Neuron (in vitro differentiated cells): ENCODE results near the gene NEURL3.
A peak's percentile ranks its signal among the peaks of the same experiment; 100 is the strongest.

Source experiments
- H2AFZ ChIP-seq: one replicate; pipeline ENCODE4 v1.6.1; 2013; ENCODE audit warnings: low read depth, mild to moderate bottlenecking, inconsistent platforms, low read length, moderate library complexity
- H3K27me3 ChIP-seq: one replicate; pipeline ENCODE4 v1.6.1; 2013; ENCODE audit warnings: low read length; ENCODE audit not compliant: insufficient read depth
- H3K36me3 ChIP-seq: one replicate; pipeline ENCODE4 v1.6.1; 2013; ENCODE audit warnings: low read length; ENCODE audit not compliant: insufficient read depth
- H3K4me1 ChIP-seq: one replicate; pipeline ENCODE4 v1.6.1; 2013; ENCODE audit warnings: low read length; ENCODE audit not compliant: insufficient read depth
- H3K4me3 ChIP-seq: 2 replicates; pipeline ENCODE4 v1.5.1; 2013; ENCODE audit warnings: mild to moderate bottlenecking, low read length, moderate library complexity
- H3K9me3 ChIP-seq: one replicate; pipeline ENCODE4 v1.6.1; 2013; ENCODE audit warnings: low read length

NEURL3 gene

DNA sequence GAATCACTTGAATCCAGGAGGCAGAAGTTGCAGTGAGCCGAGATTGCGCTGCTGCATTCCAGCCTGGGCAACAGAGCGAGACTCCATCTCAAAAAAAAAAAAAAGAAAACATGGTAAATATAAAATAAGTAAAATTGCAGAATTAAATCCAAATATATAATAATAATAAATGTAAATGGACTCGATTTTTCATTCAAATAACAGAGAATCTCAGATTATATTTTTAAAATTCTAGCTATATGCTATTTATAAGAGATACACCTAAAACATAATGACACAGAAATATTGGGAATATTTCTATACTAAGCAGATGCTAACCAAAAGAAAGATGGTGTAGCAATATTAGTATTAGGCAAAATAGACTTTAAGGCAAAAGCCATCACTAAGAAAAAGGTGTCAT lies 15.1 kb upstream of the NEURL3 start:
- H3K36me3 ChIP-seq, result no peaks in the 10 kb centered on the region

DNA sequence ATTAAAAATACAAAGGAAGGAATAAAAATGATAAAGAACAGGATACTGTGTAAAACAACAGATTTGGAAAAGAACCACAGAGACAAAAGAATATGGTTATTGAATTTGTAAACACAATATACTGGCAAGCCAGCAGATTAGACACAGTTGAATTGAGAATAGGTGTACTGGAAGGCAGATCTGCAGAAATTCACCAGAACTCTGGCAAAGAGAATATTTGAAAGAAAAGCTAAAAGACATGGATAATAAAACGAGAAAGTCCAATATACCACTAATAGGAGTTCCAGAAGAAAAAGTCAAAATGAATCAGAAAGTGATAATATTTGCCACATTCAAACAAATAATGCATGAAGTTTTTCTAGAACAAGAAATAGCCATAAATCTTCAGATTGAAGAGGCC lies 11.9 kb upstream of the NEURL3 start:
- Histone ChIP-seq H3K4me1 (no peaks in the 10 kb centered on the region), H3K4me3 (no peak overlapping the region), H2AFZ (no peak overlapping the region), H3K9me3 (peaks cover 2% of the 10 kb centered on the region), H3K36me3 (no peaks in the 10 kb centered on the region), H3K27me3 (no peaks in the 10 kb centered on the region)

More for the DNA sequence above, 15.1 kb upstream of the NEURL3 start:
- H3K9me3 ChIP-seq, result peaks cover 2% of the 10 kb centered on the region
- H3K27me3 ChIP-seq, result peaks cover 5% of the 10 kb centered on the region
- H2AFZ ChIP-seq, result no peak overlapping the region
- no peaks in the 10 kb centered on the region for H3K4me1 ChIP-seq
- H3K4me3 ChIP-seq, result no peak overlapping the region

DNA sequence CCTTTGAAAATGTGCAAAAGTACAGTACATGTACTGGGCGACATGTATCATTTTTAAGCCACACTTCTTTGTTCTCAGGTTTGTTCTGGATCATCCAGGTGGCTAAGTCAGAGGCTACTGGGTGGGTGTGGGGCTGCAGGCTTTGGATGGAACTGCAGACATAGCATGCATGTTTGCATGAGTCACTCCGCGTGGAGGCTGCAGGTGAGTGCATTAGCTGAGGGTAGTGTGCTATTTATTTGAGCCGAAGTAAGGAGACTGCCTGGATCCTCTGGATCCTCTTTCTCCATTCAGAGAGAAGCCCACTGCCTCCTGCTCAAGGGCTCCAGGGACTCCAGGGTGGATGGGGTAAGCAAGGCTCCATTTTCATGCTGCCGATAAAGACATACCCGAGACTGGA lies 9.4 kb upstream of the NEURL3 start:
- H3K36me3 ChIP-seq, result no peaks in the 10 kb centered on the region
- H3K9me3 ChIP-seq, result peaks cover 2% of the 10 kb centered on the region
- H3K4me3 ChIP-seq, result no peak overlapping the region
- no peaks in the 10 kb centered on the region for H3K27me3 ChIP-seq
- no peaks in the 10 kb centered on the region for H3K4me1 ChIP-seq
- no peak overlapping the region for H2AFZ ChIP-seq

DNA sequence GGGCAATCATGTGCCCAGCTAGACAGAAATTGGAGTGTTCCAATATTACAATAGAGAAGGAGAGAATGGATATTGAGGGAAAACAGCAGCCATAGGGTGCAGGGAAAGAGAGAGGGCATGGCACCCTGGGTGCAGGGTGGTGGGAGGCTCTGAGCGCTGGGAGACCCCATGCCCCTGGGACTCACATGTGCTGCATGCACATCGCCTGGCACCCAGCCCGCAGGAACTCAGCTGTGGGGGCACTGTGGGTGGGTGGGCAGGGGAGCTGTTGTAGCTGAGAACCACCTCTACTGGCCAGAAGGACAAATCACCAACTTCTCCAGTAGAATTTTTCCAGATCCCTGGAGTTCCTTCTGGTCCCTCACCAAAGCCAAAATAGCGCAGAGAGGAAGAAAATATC lies 7.2 kb upstream of the NEURL3 start:
- H3K9me3 ChIP-seq, result peaks cover 2% of the 10 kb centered on the region
- no peaks in the 10 kb centered on the region for H3K27me3 ChIP-seq
- no peaks in the 10 kb centered on the region for H3K36me3 ChIP-seq
- H3K4me1 ChIP-seq, result peaks cover 2% of the 10 kb centered on the region
- H3K4me3 ChIP-seq, result no peak overlapping the region
- H2AFZ ChIP-seq, result no peak overlapping the region

DNA sequence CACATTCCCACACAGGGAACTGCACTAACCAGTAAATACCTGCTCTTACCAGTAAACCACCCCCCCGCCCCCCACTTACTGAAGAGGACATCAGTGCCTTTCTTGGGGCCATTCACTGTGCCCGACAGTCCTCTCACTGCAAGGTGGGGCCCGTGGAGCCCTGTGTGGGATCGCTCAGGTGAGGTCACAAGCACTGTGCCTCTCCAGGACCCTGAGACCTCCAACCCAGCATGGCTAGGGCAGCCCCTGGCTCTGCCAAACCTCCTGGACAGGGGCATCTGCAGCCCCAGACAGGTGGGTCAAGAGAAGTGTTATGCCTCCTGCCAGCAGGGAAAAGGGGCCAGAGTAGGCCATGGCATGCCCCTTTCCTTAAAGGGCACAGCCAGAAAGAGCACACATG lies 6.7 kb upstream of the NEURL3 start:
- Histone ChIP-seq H3K4me1 (peaks cover 2% of the 10 kb centered on the region), H3K27me3 (no peaks in the 10 kb centered on the region), H3K36me3 (no peaks in the 10 kb centered on the region), H2AFZ (no peak overlapping the region), H3K9me3 (peaks cover 2% of the 10 kb centered on the region), H3K4me3 (no peak overlapping the region)

DNA sequence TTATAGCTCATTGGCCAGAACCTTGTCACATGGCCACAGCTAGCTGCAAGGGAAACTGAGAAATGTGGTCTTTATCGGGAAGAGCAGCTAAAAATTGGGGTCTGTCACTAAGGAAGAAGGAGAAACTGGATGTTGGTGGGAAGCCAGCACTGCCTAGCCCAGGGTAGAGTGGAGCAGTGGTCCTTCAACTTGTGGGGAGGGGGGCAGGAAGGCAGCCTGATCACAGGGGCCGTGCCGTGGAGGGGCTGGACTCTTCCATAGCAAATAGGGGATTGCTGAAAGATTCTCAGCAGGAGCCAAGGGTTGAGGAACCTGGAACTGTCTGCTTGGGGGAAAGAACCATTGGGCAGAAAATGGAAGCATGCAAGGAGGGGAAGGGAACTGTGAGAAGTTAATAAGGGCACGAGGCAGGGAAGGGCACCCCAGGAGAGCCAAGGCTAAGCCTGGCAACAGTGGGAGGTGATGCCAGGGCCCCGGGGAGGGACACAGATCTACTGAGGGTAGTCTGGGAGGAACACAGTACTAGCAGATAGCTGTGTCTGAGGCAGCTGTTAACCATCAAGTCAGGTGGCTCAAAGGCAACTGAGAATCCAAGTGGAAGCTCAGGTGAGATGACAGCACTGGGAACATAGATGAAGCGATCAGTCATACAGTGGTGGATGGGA lies 5.9 kb upstream of the NEURL3 start:
- peaks cover 2% of the 10 kb centered on the region for H3K9me3 ChIP-seq
- no peaks in the 10 kb centered on the region for H3K27me3 ChIP-seq
- no peaks in the 10 kb centered on the region for H3K36me3 ChIP-seq
- H3K4me1 ChIP-seq, result peaks cover 2% of the 10 kb centered on the region
- H3K4me3 ChIP-seq, result no peak overlapping the region
- no peak overlapping the region for H2AFZ ChIP-seq

DNA sequence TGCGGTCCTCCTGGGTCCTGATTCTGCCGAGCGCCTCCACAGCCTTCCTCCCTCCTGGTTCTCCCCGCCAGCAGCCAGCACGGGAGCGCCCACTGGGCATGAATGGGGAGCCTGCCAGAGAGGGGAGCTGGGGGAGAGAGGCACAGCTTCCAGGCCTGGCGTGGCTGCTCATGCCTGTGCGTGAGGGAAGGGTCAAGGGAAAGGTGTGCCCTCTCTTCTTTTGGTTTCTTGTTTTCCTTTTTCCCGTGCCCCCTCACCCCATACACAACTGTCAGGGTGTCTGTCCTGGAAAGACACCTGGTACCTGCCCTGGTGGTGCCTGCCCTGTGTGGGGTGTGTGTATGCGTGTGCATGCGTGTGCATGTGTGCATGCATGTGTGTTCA lies 4.7 kb upstream of the NEURL3 start:
- Histone ChIP-seq H3K4me3 (no peak overlapping the region), H2AFZ (peak overlapping the region; percentile 16), H3K27me3 (no peaks in the 10 kb centered on the region), H3K36me3 (no peaks in the 10 kb centered on the region), H3K4me1 (peaks cover 2% of the 10 kb centered on the region), H3K9me3 (no peaks in the 10 kb centered on the region)

DNA sequence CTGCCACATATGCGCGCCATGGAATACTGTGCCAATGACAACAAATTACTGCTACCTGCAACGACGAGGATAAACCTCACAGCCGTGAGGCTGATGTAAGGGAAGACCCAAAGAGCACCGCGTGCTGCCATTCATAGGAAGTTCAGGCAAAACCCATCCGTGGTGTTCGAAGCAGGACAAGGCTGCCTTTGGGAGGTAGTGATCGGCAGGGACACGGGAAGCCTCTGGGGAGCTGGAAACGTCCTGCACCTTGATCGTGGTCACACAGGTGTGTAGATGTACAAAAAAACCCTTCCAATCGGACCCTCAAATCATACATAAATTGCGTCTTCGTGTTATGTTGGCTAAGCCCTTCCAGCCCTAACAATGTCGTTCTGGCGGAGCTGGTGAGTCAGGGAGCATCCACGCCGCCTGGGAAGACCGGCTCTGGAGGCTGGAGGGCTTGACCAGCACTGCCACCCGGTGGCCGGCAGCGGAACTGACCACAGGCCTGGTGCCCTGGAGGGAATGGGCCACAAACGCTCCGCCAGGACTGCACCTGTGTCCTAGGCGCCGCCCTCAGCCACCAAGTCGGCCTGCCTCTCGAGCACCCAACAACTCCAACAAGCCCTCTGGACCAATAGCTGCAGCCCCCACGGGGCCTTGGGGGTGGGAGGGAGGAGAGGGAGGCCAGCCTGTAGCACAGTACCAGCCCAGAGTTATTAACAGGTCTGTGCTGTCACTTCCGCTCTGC lies 4.1 kb upstream of the NEURL3 start:
- peaks cover 2% of the 10 kb centered on the region for H3K4me1 ChIP-seq
- H3K27me3 ChIP-seq, result no peaks in the 10 kb centered on the region
- H3K9me3 ChIP-seq, result no peaks in the 10 kb centered on the region
- H2AFZ ChIP-seq, result peak overlapping the region; percentile 16
- no peak overlapping the region for H3K4me3 ChIP-seq
- H3K36me3 ChIP-seq, result no peaks in the 10 kb centered on the region

DNA sequence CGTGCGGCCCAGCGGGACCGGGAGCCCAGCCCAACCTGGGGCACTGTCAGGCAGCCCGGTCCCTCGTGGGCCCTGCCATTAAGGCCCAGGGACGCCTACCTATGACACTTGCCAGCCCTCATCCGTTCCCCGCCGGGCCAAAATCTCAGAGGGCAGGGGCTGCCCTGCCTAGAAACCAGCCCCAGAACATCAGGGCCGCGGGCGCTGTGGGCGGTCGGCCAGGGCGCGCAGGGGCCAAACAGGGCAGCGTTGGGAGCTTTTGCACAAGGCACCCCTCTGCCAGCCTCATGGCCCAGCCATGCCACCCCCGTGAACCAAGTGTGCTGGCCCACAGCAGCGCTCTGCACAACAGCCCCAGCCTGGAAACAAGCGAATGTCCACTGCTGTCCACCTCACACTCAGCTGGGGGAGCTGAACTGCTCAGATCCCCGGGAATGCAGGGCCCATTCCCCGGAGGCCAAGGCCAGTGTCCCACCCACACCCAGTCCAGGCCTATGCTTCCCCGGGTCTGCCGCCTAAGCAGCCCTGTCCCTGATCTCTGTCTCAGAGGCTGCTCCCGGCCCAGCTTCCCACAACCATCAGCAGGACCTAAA lies 3.5 kb upstream of the NEURL3 start:
- no peaks in the 10 kb centered on the region for H3K27me3 ChIP-seq
- H3K36me3 ChIP-seq, result no peaks in the 10 kb centered on the region
- H3K9me3 ChIP-seq, result no peaks in the 10 kb centered on the region
- no peak overlapping the region for H3K4me3 ChIP-seq
- H3K4me1 ChIP-seq, result peaks cover 2% of the 10 kb centered on the region
- no peak overlapping the region for H2AFZ ChIP-seq

DNA sequence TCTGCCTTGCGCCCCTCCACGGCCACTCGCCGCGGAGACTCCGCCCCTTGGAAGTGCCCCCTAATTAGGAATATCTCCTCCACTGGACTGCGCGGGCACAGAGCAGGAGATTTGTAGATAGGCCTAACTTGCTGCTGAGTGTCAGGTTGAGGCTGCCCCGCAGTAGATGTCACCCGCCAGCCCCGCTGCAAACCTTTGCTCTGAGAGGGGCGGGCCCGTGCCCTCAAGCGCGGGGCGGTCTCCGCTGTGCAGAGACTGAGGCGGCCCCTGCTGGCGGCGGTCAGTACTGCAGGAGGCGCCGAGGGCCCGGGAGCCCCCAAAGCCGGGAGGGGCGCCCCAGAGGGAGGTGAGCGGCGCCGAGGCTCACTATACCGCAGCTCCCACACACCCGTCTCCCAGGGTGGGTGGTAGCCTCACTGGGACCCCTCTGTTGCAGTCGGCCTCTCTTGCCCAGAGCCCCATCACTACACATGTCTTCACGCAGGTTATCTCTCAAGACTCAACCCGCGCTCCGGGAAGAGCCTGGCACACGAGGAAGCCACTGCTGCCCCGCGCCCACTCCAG lies 2.9 kb upstream of the NEURL3 start:
- no peaks in the 10 kb centered on the region for H3K36me3 ChIP-seq
- H3K4me3 ChIP-seq, result no peak overlapping the region
- no peaks in the 10 kb centered on the region for H3K27me3 ChIP-seq
- H3K4me1 ChIP-seq, result peaks cover 2% of the 10 kb centered on the region
- no peak overlapping the region for H2AFZ ChIP-seq
- H3K9me3 ChIP-seq, result no peaks in the 10 kb centered on the region

DNA sequence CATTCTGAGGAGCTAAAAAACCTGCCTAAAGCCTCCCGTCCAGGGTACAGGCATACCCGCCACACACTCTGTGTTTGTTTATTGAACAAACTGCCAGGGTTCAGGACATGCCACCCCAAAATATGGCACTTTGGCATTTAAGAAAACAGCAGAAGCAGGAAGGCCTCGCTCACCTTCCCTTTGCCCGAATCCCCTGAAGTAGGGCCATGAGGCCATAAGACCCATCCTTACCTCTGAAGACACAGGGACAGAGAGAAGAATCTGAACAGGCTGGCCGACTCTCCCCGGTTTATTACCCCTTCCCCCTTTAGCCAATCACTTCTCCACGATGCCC lies 1.7 kb upstream of the NEURL3 start:
- Histone ChIP-seq H3K36me3 (no peaks in the 10 kb centered on the region), H3K27me3 (peaks cover 4% of the 10 kb centered on the region), H3K4me1 (peaks cover 2% of the 10 kb centered on the region), H2AFZ (no peak overlapping the region), H3K4me3 (no peak overlapping the region), H3K9me3 (no peaks in the 10 kb centered on the region)

DNA sequence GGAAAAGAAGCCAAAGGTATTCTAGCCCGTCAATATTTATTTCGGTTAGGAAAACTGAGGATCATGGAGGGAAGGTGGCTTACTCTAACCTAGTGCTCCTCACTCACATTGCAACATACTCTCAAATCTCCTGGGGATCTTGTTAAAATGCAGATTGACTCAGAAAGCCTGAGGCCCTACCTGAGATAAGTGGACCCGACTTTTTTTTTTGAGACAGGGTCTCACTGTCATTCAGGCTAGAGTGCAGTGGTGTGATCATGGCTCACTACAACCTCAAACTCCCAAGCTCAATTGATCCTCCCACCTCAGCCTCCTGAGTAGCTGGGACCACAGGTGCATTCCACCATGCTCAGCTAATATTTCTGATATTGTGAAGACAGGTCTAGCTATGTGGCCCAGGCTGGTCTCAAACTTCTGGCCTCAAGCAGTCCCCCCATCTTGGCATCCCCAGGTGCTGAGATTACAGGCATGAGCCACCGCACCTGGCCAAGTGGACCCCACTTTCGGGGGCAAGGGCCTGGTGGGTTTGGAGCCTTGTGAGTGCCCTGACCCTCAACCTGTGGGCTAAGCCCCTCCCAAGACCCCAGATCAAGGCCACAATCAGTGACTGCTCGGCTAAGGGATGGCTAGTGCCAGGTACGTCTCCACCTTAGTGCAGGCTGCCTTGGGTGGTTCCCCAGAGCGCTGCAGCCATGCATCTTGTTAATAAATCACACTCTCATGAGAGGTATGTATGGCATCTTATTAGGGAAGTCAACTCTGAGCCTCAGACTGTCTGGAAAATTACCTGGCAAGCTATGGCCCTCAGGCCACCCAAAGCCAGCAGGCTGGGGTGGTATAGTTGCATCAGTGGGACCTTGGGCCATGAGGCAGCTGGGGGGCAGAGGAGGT lies 1.1 kb upstream of the NEURL3 start:
- Histone ChIP-seq H3K9me3 (no peaks in the 10 kb centered on the region), H3K4me3 (no peak overlapping the region), H3K36me3 (no peaks in the 10 kb centered on the region), H3K27me3 (peaks cover 4% of the 10 kb centered on the region), H3K4me1 (peaks cover 2% of the 10 kb centered on the region), H2AFZ (no peak overlapping the region)
